22Rv1 (cell line): Measurements from ENCODE around the gene PCGF2.

Experiments
- ZFX ChIP-seq: fragments of 450-650 bp; IDR thresholded peaks from 2 replicates; pipeline ENCODE4 v1.6.1; 2017; ENCODE audit warnings: antibody characterized with exemption, borderline replicate concordance
- TF ChIP-seq, protein P1 (sequence below): fragments of 450-650 bp; IDR thresholded peaks from 2 replicates; pipeline ENCODE4 v1.5.1; 2017; ENCODE audit warnings: mild to moderate bottlenecking

DNA sequence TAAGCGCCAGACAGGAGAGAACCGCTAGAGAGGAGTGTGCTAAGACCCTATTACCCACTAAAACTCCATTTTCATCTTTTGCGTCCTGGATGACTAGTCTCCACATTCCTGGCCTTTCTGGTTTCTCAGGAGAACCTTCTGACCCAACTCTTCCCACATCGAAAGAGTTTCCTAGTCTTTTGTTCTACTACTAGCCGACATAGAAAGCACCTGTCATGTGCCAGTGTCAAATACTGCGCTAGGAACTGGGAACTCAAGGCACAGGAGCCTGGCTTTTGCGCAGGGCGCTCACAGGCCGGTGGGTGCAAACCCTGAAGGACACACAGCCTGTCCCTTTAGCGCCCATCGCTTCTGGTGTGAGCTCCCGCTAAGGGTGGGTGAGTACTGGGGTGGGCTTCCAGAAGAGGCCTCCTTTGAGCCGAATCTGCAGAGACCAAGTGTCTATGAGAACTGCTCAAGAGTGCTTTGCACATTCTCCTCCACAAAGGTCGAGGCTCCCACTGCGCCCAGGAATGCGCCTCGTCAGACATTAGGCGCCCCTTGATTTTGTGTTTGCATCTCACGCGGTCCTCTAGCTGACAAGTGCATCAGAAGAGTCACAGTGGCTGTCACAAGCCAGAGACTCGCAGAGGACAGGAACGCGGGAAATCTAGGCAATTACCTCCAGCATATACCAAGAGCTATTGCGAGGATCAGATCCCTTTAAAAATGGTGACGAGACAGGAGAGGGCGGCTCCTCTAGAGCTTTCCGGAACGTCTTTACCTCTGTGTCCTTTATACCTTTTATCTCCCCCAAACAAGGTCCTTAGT, 2.4 kb upstream of the PCGF2 start:
- TF ChIP-seq, protein P1, sequence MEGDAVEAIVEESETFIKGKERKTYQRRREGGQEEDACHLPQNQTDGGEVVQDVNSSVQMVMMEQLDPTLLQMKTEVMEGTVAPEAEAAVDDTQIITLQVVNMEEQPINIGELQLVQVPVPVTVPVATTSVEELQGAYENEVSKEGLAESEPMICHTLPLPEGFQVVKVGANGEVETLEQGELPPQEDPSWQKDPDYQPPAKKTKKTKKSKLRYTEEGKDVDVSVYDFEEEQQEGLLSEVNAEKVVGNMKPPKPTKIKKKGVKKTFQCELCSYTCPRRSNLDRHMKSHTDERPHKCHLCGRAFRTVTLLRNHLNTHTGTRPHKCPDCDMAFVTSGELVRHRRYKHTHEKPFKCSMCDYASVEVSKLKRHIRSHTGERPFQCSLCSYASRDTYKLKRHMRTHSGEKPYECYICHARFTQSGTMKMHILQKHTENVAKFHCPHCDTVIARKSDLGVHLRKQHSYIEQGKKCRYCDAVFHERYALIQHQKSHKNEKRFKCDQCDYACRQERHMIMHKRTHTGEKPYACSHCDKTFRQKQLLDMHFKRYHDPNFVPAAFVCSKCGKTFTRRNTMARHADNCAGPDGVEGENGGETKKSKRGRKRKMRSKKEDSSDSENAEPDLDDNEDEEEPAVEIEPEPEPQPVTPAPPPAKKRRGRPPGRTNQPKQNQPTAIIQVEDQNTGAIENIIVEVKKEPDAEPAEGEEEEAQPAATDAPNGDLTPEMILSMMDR: no peak
- TF ChIP-seq ZFX: no peak
